NCI-H526 treated with DMSO at 0.1 percent for 48 hours (cell line): Measurements from ENCODE around the gene SLC9A5.
A peak's percentile ranks its signal among the peaks of the same experiment; 100 is the strongest.

Experiments
- DNase-seq: peaks from one replicate; lab custom pipeline; 2025; lab: John Stamatoyannopoulos, UW

SLC9A5 gene

GRCh38 chr16:67258161-67258835 is 9.5 kb downstream of the SLC9A5 start:
- no peak for DNase-seq

GRCh38 chr16:67259705-67260104 is 10.9 kb downstream of the SLC9A5 start:
- no peak for DNase-seq

DNA sequence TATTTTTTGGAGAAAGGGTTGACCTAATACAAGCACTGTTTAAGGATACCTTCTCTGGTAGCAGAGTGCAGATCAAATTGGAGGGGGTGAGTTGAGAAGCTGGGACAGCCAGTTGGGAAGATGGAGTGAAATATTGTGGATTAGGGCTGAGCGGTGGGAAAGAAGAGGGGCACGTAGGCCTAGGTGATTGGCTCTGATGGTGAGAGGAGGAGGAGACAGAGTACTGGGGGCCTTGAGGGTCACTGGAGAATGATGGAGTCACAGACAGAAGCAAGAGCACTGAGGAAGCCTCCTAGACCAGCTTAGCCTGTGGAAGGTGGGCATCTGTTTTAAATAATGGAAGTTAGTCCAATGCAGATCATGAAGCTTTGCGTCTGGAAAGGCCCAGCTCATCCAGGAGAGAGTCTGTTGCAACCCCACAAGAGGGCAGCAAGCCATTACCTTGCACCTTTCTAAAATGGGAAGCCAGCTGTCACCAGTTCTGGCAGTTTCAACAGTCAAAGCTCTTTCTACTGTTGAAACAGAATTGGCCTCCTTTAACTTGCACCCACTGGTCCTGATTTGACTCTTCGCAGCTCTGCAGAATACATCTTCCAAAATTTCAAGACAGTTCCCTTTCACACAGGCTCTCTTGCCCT is 11.8 kb downstream of the SLC9A5 start:
- peak; percentile 6 for DNase-seq

DNA sequence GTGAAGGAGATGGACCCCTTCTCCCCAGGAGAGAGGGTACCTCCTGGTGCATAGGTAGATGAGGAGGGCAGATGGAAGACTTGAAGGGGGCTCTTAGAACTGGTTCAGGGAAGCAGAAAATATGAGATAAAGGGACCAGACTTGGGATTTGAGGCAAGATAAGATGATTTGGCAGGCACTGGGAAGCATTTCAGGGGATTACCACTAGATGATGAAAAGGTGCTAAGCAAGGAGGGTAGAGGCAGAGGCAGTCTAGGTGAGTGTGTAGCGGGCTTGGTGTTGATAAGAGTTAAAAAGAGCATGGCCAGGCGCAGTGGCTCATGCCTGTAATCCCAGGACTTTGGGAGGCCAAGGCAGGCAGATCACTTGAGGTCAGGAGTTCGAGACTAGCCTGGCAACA is 14.4 kb downstream of the SLC9A5 start:
- no peak for DNase-seq

GRCh38 chr16:67264277-67264676 is 15.5 kb downstream of the SLC9A5 start:
- no peak for DNase-seq

- DNase-seq, result no peak
Observed at GRCh38 chr16:67264866-67265265, 16.1 kb downstream of the SLC9A5 start.

- DNase-seq, result no peak
Observed at GRCh38 chr16:67265834-67266233, 17.1 kb downstream of the SLC9A5 start.

- no peak for DNase-seq
Observed at GRCh38 chr16:67268136-67268579, 19.4 kb downstream of the SLC9A5 start.

- DNase-seq, result no peak
Observed at GRCh38 chr16:67269766-67270165, 21.0 kb downstream of the SLC9A5 start.

DNA sequence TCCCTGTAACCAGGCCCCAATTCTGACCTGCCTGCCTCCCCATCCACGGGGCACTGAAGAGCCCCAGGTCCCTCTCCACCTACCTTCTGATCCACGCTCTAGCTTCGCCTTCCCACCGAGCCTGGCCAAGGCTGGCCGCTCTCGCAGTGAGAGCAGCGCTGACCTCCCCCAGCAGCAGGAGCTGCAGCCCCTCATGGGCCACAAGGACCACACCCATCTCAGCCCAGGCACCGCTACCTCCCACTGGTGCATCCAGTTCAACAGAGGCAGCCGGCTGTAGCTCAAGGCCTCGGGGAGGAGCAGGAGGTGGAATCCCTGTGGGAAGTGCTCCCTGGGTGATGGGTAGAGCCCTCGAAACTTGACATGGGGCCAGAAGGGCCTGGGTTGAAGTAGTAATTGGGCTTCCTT is 22.2 kb downstream of the SLC9A5 start:
- DNase-seq, result no peak

GRCh38 chr16:67271446-67271845 is 22.7 kb downstream of the SLC9A5 start:
- DNase-seq, result no peak

DNA sequence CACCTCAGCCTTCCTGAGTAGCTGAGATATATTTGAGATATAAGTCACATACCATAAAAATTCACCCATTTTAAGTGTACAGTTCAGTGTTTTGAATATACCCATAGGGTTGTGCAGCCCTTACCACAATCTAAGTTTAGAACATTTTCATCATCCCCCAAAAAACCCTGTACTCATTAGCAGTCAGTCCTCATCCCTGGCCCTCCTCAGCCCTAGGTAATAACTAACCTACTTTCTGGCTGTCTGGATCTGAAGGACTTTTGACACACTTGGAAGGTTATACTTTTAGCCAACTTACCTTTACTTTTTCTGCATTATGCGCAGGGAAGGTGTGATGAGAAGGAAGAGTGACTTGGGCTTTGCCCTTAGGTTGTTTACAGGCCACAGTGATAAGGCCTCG is 26.5 kb downstream of the SLC9A5 start:
- DNase-seq, result no peak

GRCh38 chr16:67277294-67277998 is 28.7 kb downstream of the SLC9A5 start:
- DNase-seq, result no peak

- no peak for DNase-seq
Observed at GRCh38 chr16:67277999-67278772, 29.4 kb downstream of the SLC9A5 start.

DNA sequence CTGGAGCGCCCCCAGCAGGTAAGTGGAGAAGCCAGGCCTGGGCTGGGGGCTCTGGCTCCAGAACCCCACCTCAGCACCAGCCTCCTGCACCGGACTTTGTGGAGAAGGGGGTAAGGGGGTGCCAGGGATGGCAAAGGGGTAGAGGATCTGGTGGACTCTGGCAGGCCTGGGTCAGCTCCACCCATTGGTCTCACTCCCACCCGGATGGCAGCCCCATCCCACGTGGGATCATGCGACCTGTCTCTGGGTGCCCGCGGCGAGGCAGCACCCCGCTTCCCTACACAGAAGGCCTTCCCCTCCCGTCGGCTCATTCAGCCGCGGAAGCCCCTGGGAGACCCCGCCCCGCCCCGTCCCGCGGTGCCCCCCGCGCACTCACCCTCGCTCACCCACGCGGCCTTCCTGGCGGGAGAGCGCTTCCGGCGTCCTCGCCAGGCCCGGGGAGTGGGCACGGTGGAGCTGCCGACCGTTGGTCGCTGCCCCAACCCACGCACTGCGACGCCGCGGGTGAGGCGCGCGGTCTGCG is 30.1 kb downstream of the SLC9A5 start:
- no peak for DNase-seq

DNA sequence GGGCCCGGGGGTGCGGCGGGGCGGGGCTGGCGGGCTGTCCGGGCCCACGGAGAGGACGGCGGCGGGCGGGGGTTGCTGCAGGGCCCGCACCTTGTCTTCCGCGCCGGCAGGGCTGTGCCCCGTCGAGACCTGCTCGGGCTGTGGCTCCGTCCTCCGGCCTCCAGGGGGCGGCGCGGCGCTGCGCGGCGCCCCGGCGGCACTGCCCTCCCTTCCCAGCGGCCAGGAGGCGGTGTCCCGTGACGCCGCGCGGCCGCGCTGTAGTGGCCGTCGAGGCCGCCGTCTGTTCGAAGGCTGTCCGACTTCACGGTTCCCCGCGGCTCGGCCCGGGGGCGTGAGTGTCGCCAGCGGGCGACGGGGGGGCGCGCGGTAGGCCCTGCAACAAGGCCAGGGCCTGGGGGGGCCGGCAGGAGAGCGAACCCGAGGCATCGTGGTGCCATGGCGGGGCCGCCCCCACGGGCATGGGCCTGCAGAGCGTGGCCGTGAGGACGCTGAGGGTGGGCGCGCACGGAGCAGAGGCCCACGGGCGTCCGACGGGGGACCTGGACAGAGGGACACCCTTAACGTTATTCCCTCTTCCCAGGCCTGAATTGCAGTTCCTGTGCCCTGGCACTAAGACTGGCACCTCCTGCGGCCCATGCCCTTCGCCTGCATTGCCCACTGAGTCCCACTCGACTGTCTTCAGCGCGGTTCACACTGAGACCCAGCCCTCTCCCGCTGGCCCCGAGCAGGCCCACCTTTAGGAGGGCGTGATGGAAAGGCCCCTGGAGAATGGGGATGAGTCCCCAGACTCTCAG is 30.7 kb downstream of the SLC9A5 start, which contains the start of gene PLEKHG4:
TSS of gene PLEKHG4 (plus strand) at position 237 of the 794 bp plus-strand sequence. CDS start at position 750, 513 bp downstream.
- peak; percentile 40 for DNase-seq

DNA sequence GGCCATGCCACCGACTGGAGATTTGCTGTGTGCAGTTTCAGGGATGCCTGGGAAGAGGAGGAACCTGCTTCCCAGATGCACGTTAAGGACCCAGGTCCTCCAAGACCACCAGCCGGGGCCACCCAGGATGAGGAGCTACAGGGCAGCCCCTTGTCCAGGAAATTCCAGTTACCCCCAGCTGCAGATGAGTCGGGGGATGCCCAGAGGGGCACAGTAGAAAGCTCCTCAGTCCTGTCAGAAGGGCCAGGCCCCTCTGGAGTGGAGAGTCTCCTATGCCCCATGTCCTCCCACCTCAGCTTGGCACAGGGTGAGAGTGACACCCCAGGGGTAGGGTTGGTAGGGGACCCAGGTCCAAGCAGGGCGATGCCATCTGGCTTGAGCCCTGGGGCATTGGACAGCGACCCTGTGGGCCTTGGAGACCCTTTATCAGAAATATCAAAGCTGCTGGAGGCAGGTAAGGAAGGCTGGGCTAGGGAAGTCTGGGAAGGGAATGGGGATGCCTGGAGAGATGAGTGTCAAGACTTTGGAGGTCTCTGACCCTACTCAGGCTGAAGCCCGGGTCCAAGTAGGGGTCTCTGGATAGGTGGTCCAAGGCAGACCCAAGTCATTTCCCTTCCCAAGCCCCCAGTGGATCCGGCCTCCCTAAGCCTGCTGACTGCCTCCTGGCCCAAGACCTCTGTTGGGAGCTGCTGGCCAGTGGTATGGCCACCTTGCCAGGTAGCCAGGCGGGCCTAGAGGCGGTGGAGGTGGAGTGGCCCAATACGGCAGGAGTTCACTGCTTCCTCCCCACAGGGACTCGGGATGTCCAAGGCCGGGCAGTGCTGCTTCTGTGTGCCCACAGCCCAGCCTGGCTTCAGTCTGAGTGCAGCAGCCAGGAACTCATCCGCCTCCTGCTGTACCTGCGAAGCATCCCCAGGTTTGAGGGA is 31.6 kb downstream of the SLC9A5 start:
- no peak for DNase-seq

DNA sequence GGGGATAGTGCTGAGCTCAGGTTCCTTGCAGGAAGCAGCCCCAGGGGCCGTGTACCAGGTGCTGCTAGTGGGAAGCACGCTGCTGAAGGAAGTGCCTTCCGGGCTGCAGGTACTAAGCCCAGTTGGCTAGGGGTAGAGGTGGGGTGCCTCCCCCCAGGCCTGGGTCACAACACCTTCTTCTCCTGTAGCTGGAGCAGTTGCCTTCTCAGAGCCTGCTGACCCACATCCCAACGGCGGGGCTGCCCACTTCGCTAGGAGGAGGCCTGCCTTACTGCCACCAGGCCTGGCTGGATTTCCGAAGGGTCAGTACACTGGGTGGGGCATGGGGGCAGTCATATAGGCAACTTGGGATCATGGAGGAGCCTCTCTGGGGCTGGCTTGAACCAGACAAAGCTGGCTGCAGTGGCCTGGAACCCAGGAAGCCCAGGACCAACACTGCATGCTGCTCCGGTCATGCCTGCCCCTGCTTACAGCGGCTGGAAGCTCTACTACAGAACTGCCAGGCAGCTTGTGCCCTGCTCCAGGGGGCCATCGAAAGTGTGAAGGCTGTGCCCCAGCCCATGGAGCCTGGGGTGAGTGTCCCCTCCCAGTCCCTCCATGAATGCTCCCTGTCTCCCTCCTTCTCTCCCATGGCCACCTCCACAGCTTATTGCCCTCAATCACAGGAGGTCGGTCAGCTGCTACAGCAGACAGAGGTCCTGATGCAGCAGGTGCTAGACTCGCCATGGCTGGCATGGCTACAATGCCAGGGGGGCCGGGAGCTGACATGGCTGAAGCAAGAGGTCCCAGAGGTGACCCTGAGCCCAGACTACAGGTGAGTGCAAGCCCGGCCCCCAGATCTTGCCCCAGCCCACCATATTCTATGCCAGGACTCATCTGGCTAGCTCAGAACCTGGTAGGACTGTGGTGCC is 33.0 kb downstream of the SLC9A5 start:
- no peak for DNase-seq

GRCh38 chr16:67282447-67282805 is 33.6 kb downstream of the SLC9A5 start:
- DNase-seq, result no peak
